ENCODE data around the gene RIMBP3C.
"Not testable (repeated sequence)": the region's sequence is repeated elsewhere in the genome, so short reads cannot be mapped to it uniquely, and the experiment has no call there.

DNA sequence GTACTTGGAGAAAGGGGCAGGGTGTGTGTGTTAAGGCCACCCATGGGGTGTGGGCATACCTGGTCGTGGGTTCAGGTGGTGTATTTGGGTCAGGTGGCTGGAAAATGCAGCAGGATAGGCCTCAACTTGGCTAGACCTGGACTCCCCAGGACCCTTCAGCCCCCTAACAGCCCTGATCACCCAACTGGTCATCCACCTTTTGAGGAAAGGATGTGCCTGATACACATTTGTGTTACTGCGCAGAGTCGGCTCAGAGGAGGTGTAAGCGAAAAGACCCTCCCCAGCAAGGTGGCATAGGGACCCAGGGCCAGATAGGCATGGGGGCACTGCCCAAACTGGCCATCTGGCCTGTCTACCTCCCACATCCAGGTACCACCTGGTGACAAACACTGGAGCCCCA, at the start of gene RIMBP3C:
- not testable (repeated sequence) for TF ChIP-seq POLR2A (IDR thresholded peaks at IDR 0.05)
- TF ChIP-seq, protein P1, sequence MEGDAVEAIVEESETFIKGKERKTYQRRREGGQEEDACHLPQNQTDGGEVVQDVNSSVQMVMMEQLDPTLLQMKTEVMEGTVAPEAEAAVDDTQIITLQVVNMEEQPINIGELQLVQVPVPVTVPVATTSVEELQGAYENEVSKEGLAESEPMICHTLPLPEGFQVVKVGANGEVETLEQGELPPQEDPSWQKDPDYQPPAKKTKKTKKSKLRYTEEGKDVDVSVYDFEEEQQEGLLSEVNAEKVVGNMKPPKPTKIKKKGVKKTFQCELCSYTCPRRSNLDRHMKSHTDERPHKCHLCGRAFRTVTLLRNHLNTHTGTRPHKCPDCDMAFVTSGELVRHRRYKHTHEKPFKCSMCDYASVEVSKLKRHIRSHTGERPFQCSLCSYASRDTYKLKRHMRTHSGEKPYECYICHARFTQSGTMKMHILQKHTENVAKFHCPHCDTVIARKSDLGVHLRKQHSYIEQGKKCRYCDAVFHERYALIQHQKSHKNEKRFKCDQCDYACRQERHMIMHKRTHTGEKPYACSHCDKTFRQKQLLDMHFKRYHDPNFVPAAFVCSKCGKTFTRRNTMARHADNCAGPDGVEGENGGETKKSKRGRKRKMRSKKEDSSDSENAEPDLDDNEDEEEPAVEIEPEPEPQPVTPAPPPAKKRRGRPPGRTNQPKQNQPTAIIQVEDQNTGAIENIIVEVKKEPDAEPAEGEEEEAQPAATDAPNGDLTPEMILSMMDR (IDR thresholded peaks at IDR 0.05): not testable (repeated sequence)
